ENCODE results near the gene PTPRN2.

DNA sequence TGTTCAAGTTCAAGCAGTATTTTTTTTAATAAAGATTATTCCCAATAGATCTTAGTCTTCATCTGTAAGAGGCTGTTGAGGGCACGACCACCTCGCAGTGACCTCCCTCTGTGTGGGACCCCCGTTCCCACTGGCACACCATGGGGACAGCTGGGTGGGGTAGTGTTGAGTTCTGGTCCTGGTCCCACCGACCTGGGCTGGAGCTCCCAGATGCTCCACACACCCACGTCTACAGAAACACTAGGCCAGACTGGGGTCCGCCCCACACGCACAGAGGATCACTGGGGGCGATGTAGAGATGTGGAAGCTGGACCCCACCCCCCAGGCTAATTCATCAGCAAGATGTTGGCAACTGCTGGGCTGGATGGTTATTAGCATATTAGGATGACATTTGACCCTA, 623.6 kb downstream of the PTPRN2 start:
- TF ChIP-seq, protein P1, sequence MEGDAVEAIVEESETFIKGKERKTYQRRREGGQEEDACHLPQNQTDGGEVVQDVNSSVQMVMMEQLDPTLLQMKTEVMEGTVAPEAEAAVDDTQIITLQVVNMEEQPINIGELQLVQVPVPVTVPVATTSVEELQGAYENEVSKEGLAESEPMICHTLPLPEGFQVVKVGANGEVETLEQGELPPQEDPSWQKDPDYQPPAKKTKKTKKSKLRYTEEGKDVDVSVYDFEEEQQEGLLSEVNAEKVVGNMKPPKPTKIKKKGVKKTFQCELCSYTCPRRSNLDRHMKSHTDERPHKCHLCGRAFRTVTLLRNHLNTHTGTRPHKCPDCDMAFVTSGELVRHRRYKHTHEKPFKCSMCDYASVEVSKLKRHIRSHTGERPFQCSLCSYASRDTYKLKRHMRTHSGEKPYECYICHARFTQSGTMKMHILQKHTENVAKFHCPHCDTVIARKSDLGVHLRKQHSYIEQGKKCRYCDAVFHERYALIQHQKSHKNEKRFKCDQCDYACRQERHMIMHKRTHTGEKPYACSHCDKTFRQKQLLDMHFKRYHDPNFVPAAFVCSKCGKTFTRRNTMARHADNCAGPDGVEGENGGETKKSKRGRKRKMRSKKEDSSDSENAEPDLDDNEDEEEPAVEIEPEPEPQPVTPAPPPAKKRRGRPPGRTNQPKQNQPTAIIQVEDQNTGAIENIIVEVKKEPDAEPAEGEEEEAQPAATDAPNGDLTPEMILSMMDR (IDR thresholded peaks at IDR 0.05) = no peak
- no peak for TF ChIP-seq POLR2AphosphoS5 (IDR thresholded peaks at IDR 0.05; ENCODE audit: low read depth, low read length)
- TF ChIP-seq, protein P2, sequence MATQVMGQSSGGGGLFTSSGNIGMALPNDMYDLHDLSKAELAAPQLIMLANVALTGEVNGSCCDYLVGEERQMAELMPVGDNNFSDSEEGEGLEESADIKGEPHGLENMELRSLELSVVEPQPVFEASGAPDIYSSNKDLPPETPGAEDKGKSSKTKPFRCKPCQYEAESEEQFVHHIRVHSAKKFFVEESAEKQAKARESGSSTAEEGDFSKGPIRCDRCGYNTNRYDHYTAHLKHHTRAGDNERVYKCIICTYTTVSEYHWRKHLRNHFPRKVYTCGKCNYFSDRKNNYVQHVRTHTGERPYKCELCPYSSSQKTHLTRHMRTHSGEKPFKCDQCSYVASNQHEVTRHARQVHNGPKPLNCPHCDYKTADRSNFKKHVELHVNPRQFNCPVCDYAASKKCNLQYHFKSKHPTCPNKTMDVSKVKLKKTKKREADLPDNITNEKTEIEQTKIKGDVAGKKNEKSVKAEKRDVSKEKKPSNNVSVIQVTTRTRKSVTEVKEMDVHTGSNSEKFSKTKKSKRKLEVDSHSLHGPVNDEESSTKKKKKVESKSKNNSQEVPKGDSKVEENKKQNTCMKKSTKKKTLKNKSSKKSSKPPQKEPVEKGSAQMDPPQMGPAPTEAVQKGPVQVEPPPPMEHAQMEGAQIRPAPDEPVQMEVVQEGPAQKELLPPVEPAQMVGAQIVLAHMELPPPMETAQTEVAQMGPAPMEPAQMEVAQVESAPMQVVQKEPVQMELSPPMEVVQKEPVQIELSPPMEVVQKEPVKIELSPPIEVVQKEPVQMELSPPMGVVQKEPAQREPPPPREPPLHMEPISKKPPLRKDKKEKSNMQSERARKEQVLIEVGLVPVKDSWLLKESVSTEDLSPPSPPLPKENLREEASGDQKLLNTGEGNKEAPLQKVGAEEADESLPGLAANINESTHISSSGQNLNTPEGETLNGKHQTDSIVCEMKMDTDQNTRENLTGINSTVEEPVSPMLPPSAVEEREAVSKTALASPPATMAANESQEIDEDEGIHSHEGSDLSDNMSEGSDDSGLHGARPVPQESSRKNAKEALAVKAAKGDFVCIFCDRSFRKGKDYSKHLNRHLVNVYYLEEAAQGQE (IDR thresholded peaks at IDR 0.05; ENCODE audit: insufficient read depth in 1 of 2, low read depth in 2 of 2, low read length in 1 of 2) = no peak
- no peak for TF ChIP-seq TCF7L2 (IDR thresholded peaks at IDR 0.05; ENCODE audit: low read depth, low read length)
